ENCODE results near the gene ABCA4. TPM values are rescaled to one million over a fixed set of nuclear protein-coding genes. Genes with fewer than 3 reads are reported as not detected.

Gene ABCA4
- total RNA-seq, 2 donors from 2014 or later = 0.41 to 0.85 TPM

DNA sequence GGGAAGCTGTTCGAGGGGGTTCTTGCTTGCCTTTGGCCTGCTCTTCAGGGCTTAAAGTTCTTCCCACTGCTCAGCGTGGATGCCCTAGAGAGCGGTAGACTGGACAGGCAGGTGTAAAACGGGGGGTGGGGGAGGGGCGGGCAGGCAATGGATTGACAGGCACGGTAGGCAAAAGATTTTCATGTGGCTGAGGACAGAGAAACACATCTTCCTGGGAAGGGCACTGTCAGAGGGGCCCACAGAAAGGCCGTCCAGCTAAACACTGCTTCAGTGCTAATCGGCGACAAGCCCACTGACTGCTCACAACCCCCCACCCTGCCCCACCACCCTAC, 412 bp downstream of the ABCA4 start:
- TF ChIP-seq, protein P1, sequence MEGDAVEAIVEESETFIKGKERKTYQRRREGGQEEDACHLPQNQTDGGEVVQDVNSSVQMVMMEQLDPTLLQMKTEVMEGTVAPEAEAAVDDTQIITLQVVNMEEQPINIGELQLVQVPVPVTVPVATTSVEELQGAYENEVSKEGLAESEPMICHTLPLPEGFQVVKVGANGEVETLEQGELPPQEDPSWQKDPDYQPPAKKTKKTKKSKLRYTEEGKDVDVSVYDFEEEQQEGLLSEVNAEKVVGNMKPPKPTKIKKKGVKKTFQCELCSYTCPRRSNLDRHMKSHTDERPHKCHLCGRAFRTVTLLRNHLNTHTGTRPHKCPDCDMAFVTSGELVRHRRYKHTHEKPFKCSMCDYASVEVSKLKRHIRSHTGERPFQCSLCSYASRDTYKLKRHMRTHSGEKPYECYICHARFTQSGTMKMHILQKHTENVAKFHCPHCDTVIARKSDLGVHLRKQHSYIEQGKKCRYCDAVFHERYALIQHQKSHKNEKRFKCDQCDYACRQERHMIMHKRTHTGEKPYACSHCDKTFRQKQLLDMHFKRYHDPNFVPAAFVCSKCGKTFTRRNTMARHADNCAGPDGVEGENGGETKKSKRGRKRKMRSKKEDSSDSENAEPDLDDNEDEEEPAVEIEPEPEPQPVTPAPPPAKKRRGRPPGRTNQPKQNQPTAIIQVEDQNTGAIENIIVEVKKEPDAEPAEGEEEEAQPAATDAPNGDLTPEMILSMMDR (IDR thresholded peaks at IDR 0.05) = no peak
- TF ChIP-seq POLR2AphosphoS5 (IDR thresholded peaks at IDR 0.05) = no peak
- no peak for TF ChIP-seq POLR2A (IDR thresholded peaks at IDR 0.05)
- Histone ChIP-seq H3K36me3 (no peaks in the 10 kb centered on the region), H3K27ac (no peak overlapping the region), H3K9me3 (no peaks in the 10 kb centered on the region), H3K4me1 (replicated peaks) (no peaks in the 10 kb centered on the region), H3K27me3 (replicated peaks; ENCODE audit: insufficient read depth) (no peaks in the 10 kb centered on the region), H3K4me3 (no peak overlapping the region)
- intact Hi-C loops (cut with DNase I) = no loop called here
- DNase-seq (ENCODE audit: low spot score) = no peak
- 83% methylated on average over 9 of the region's 9 CpGs for WGBS

DNA sequence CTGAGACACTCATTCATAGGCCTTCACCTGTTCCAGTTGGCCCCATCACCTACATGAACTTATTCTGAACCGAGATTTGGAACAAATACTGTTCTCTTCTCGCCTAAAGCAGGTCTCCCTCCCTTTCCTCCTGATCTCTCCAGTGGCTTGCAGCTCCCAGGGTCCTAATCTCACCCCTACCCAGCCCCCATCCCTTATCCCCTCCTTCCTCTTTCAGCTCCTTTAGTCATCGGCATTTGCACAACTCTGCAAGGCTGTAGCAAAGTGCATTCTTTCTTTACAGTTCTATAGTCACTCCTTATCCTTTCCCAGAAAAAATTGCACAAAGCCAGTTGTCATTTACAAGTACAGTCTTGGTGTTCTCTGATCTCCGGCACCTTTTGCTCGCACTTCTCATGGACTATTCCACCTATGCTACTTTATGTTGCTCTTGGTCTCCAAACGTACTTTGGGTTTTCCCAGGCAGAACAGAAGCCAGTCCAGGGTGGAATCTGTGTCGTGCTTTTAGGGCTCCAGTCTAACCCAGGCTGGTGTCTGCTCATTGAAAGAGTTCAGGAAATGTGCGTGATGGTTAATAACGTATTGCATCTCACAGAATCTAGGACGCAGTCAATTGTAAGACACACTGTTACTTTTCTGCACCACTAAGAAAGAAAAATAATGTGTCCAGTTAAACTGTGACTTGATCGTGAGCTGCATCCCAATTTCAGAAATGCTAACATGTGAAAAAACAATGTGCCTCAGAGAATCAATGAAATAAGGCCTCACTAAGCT, 965 bp downstream of the ABCA4 start:
- Histone ChIP-seq H3K9me3 (no peaks in the 10 kb centered on the region), H3K4me1 (replicated peaks) (no peaks in the 10 kb centered on the region), H3K27ac (no peak overlapping the region), H3K36me3 (no peaks in the 10 kb centered on the region), H3K4me3 (no peak overlapping the region), H3K27me3 (replicated peaks; ENCODE audit: insufficient read depth) (no peaks in the 10 kb centered on the region)
- intact Hi-C loops (cut with DNase I) = no loop called here
- DNase-seq (ENCODE audit: low spot score) = no peak
- 84% methylated on average over 11 of the region's 11 CpGs for WGBS
- no peak for TF ChIP-seq POLR2AphosphoS5 (IDR thresholded peaks at IDR 0.05)
- TF ChIP-seq, protein P1 (IDR thresholded peaks at IDR 0.05) = no peak

DNA sequence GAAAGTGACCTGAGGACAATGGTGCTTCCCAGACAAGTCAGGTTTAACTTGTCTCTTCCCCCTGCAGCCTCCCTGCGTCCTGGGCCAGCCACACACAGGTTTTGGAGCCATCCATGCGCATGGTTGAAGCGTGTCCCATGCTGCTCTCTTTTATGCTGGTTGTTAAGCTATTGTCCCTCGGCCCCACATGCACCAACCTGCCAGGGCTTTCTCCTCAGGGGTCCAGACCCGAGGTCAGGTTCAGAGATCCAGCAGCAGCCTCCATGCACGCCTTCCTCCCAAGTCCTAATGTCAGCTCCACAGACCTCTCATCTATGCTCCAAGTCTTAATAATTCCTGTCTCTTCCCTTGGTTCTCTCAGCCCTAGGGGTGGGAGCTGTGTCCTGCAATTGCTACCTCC, 1.6 kb downstream of the ABCA4 start:
- WGBS = 93% methylated on average over 6 of the region's 6 CpGs

DNA sequence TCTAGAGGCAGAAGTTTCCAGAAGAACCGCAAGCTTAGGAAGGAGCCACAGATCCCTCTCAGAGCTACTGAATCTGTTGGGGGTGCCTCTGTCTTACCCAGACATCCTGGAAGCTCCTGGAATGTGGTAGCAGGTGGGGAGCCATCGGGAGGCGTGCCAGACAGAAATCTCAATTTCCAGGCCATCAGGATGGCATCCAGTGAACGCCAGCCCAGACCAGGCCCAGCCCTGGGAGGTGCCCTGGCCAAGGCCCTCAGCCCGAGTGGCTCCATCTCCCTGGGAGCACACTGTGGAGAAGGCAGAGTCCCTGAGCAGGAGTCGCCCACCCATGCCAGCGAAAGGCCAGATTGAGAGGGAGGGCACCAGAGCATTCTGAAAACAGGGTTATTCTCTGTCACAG, 2.5 kb downstream of the ABCA4 start:
- no peak for TF ChIP-seq POLR2AphosphoS5 (IDR thresholded peaks at IDR 0.05)
- no peak for TF ChIP-seq POLR2A (IDR thresholded peaks at IDR 0.05)
- TF ChIP-seq, protein P1 (IDR thresholded peaks at IDR 0.05) = no peak
- H3K4me1 ChIP-seq (replicated peaks) = no peaks in the 10 kb centered on the region
- no peaks in the 10 kb centered on the region for H3K27me3 ChIP-seq (replicated peaks; ENCODE audit: insufficient read depth)
- no peak for DNase-seq (ENCODE audit: low spot score)
- 78% methylated on average over 7 of the region's 7 CpGs for WGBS
- no peak overlapping the region for H3K4me3 ChIP-seq
- H3K27ac ChIP-seq = no peak overlapping the region
- no peaks in the 10 kb centered on the region for H3K36me3 ChIP-seq
- intact Hi-C loops (cut with DNase I) = no loop called here
- H3K9me3 ChIP-seq = no peaks in the 10 kb centered on the region

More for the DNA sequence above, 1.6 kb downstream of the ABCA4 start:
- intact Hi-C loops (cut with DNase I) = no loop called here
- Histone ChIP-seq H3K9me3 (no peaks in the 10 kb centered on the region), H3K27me3 (replicated peaks; ENCODE audit: insufficient read depth) (no peaks in the 10 kb centered on the region), H3K4me1 (replicated peaks) (no peaks in the 10 kb centered on the region), H3K36me3 (no peaks in the 10 kb centered on the region), H3K27ac (no peak overlapping the region), H3K4me3 (no peak overlapping the region)
- TF ChIP-seq, protein P1 (IDR thresholded peaks at IDR 0.05) = no peak
- no peak for DNase-seq (ENCODE audit: low spot score)

DNA sequence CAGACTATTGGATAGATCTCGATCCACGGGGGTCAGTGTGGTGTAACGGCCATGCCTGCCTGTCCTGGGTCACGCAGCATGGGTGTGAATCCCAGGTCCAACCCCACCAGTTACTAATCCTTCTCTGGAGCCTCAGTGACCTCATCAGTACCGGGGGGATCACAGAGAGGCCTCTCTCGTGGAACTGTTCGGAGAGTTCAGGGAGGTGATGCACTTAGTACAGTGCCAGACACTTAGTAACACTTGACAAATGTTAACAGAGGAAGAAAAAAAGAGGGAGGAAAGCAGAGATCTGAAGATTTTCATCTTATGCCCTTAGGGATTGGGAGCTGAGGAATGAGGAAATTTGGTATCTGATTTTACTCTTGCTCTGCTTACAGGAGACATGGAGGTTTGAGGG, 2.9 kb downstream of the ABCA4 start:
- Histone ChIP-seq H3K9me3 (no peaks in the 10 kb centered on the region), H3K36me3 (no peaks in the 10 kb centered on the region), H3K4me1 (replicated peaks) (no peaks in the 10 kb centered on the region), H3K4me3 (no peak overlapping the region), H3K27me3 (replicated peaks; ENCODE audit: insufficient read depth) (no peaks in the 10 kb centered on the region), H3K27ac (no peak overlapping the region)
- 63% methylated on average over 7 of the region's 7 CpGs for WGBS
- TF ChIP-seq POLR2AphosphoS5 (IDR thresholded peaks at IDR 0.05) (no peak), POLR2A (IDR thresholded peaks at IDR 0.05) (no peak)
- TF ChIP-seq, protein P1 (IDR thresholded peaks at IDR 0.05) = no peak
- DNase-seq (ENCODE audit: low spot score) = no peak
- intact Hi-C loops (cut with DNase I) = no loop called here
